GM12878 (cell line): ENCODE results near the gene HRH3.

Experiments
- MXI1 ChIP-seq: fragments of 150-350 bp; IDR thresholded peaks from 2 replicates; pipeline ENCODE4 v1.6.1; 2011; ENCODE audit warnings: low read depth, mild to moderate bottlenecking, inconsistent platforms, low read length, improper control_type of control experiment
- ZNF274 ChIP-seq: IDR thresholded peaks from one replicate; pipeline ENCODE4 v1.8.0; 2011; ENCODE audit not compliant: insufficient read length, insufficient read depth

GRCh38 chr20:62234339-62234738, 14.3 kb upstream of the HRH3 start:
- TF ChIP-seq MXI1 (no peak), ZNF274 (no peak)
